PC-9 (cell line): ENCODE data around the gene PIAS4.

ENCODE experiments used
- EZH2 ChIP-seq: fragments of 200-600 bp; sonication (generic); IDR thresholded peaks from 2 replicates; pipeline ENCODE4 v1.8.0; 2017; ENCODE audit warnings: antibody characterized with exemption, low read depth
- TF ChIP-seq, protein P1 (sequence below): fragments of 200-600 bp; sonication (generic); conservative IDR thresholded peaks from 2 replicates; pipeline ENCODE4 v1.6.1; 2017; ENCODE audit warnings: mixed run types, antibody characterized with exemption, mild to moderate bottlenecking, moderate library complexity

DNA sequence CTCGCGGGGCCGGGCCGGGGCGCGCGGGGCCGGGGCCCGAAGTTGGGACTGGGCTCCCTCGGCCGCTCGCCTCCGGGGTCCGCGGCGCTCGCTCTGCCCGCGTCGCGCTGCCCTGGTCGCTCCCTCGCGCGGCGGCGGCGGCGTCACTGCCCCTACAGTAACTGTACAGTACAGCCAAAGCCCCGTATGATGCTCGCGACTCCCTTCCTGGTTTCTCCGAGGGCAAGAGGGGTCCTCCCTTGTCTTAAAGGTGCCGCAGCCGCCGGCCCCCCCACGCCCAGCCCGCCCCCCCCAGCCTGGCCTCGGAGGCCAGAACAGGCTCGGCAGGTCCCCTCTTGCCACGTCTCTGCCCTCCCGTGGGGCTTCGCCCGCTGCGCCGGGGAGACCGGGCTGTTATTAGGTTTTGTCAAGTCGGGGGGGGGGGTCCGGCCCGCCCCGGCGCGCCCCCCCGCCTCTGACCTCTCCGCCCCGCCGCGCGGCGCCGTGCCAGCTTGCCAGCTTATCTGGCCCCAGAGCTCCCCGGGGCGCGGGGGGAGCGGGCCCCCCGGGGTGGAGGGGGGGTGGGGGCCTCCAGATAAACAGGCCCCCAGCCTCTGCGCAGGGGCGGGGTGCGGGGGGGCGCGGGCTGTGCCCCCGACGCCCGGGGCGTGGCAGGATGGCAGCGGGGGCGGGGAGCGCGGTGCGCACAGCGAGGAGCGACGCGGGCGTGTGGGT lies 59.3 kb downstream of the PIAS4 start, which contains the start of gene ZBTB7A:
- TF ChIP-seq EZH2: no peak
- TF ChIP-seq, protein P1, sequence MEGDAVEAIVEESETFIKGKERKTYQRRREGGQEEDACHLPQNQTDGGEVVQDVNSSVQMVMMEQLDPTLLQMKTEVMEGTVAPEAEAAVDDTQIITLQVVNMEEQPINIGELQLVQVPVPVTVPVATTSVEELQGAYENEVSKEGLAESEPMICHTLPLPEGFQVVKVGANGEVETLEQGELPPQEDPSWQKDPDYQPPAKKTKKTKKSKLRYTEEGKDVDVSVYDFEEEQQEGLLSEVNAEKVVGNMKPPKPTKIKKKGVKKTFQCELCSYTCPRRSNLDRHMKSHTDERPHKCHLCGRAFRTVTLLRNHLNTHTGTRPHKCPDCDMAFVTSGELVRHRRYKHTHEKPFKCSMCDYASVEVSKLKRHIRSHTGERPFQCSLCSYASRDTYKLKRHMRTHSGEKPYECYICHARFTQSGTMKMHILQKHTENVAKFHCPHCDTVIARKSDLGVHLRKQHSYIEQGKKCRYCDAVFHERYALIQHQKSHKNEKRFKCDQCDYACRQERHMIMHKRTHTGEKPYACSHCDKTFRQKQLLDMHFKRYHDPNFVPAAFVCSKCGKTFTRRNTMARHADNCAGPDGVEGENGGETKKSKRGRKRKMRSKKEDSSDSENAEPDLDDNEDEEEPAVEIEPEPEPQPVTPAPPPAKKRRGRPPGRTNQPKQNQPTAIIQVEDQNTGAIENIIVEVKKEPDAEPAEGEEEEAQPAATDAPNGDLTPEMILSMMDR: no peak
